Astrocyte of the spinal cord (primary cell): ENCODE results near the gene STX4.

ENCODE experiments used
- DNase-seq: peaks from one replicate; pipeline ENCODE4 v3.0.0; 2011; ENCODE audit warnings: low read depth, low spot score
- H3K4me3 ChIP-seq: 2 replicates; pipeline ENCODE4 v1.5.1; 2011; ENCODE audit warnings: low read depth, mild to moderate bottlenecking, low read length, moderate library complexity
- in situ Hi-C: cut with HindIII; loops from 2 replicates; pipeline ENCODE4 v1.10.0; 2017; ENCODE audit warnings: low sequenced_read_pairs
- TF ChIP-seq, protein P1 (sequence below): IDR thresholded peaks from 2 replicates; pipeline ENCODE4 v1.5.1; 2012; ENCODE audit warnings: low read depth, mild to moderate bottlenecking, low read length, inconsistent platforms

The STX4 gene

GRCh38 chr16:31063843-31064611 is 30.7 kb downstream of the STX4 start:
- in situ Hi-C loops = no loop called here
- H3K4me3 ChIP-seq = no peak overlapping the region
- TF ChIP-seq, protein P1, sequence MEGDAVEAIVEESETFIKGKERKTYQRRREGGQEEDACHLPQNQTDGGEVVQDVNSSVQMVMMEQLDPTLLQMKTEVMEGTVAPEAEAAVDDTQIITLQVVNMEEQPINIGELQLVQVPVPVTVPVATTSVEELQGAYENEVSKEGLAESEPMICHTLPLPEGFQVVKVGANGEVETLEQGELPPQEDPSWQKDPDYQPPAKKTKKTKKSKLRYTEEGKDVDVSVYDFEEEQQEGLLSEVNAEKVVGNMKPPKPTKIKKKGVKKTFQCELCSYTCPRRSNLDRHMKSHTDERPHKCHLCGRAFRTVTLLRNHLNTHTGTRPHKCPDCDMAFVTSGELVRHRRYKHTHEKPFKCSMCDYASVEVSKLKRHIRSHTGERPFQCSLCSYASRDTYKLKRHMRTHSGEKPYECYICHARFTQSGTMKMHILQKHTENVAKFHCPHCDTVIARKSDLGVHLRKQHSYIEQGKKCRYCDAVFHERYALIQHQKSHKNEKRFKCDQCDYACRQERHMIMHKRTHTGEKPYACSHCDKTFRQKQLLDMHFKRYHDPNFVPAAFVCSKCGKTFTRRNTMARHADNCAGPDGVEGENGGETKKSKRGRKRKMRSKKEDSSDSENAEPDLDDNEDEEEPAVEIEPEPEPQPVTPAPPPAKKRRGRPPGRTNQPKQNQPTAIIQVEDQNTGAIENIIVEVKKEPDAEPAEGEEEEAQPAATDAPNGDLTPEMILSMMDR = no peak
- DNase-seq = no peak

DNA sequence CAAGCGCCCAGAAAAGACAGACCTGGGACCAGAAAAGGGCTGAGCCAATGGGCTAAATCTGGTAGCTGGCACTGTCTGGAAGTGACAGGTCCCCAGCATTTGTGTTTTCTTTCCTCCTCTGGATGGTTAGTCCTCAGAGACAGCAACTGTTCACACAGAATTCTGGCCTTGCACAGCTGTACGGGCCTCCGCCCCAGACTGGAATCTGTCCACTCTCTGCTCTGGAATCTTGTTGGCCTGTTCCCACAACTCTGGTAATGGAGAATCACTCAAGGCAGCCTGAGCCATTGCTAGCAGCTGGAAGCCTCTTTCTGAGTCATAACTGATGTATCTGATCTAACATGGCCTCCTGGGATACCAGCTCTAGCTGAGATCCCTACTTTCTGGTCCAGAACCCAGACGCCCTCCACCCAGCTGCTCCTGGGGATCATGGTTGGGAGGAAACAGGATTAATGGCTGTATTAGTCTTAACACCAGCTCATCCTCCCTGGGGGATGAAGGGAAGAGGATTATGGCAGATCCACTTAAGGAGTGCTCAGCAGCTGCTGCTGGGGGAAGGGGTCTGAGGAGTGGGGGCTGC is 31.6 kb downstream of the STX4 start:
- DNase-seq = peak; percentile 94
- no peak overlapping the region for H3K4me3 ChIP-seq
- in situ Hi-C loops = no loop called here
- TF ChIP-seq, protein P1 = no peak

GRCh38 chr16:31067342-31067741 is 34.0 kb downstream of the STX4 start:
- no peak overlapping the region for H3K4me3 ChIP-seq
- in situ Hi-C loops = no loop called here
- DNase-seq = no peak
- TF ChIP-seq, protein P1 = no peak

- DNase-seq = peak; percentile 83
- H3K4me3 ChIP-seq = peak overlapping the region; percentile 67
Observed at GRCh38 chr16:31071861-31072260, 38.5 kb downstream of the STX4 start.

DNA sequence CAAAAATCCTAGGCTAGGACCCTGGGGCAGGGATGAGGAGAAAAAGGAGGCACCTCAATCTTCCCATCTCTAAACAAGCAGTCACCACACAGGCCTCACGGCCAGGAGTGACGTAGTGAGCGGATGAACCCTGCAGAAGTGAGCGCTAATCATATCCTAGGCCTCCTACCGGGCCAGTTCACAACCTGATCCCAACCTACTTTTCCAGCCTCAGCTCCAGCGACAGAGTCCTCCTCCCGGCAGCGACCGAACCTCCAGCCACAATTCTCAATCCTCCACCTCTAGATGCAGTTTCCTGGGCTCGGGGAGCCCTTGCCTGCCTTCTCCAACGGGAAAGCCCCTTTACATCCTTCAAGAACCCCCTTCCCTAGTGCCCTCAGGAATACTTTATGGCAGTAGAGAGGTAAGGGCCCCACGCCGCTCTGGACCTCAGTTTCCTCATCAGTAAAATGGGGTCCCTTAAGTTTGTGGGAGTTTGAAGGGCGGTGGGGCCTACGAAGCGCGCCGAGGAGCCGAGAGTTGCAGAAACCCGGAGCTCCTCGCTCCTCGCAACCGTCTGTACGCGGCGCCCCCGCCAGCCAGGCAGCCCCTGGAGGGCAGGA is 39.3 kb downstream of the STX4 start:
- DNase-seq = peak; percentile 46
- TF ChIP-seq, protein P1 = no peak
- in situ Hi-C loops = no loop called here
- H3K4me3 ChIP-seq = peak overlapping the region; percentile 67

More at GRCh38 chr16:31071861-31072260, 38.5 kb downstream of the STX4 start:
- TF ChIP-seq, protein P1 = no peak
- in situ Hi-C loops = no loop called here

DNA sequence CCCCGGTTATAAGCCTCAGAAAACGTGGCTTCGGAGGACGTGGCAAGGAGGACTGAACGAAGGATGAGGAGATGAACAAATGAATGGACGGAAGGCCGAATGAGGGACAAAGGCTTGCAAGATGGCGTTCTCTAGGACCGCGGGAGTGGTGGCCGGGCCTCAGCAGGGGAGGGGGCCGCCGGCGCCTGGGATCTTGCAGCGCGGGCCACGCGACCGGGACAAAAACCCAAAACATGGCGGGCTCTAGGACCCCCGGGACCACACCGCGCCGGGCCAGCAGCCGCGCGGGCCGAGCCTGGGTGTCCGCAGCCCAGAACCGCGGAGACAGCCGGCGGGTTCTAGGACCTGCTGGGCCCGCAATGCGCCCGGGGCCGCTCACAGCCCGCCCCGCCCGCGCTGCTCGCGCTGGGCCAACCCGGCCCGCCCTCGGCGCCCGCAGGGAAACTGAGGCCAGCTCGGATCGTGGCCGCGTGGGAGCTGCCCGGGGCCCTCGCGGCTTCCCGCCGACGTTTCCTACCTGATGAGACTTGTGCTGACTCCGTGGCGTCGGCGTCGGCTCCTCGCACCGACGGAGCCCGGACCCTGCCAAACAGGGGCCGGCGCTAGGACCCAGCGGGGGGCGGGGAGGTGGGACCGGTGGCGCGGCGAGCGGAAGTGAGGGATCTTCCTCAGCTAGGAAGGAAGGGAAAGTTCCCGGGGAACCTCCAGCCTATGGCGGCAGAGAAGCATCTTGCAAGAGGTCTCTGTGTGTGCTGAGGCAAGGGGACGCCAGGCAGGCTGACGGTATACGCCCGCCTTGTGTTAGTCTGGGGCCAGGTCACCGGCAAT is 40.0 kb downstream of the STX4 start:
- TF ChIP-seq, protein P1 = no peak
- H3K4me3 ChIP-seq = peak overlapping the region; percentile 67
- in situ Hi-C loops = no loop called here
- DNase-seq = peak; percentile 94
